ENCODE data around the gene DGLUCY.
"Not testable (repeated sequence)": the region's sequence is repeated elsewhere in the genome, so short reads cannot be mapped to it uniquely, and the experiment has no call there.

Gene DGLUCY

DNA sequence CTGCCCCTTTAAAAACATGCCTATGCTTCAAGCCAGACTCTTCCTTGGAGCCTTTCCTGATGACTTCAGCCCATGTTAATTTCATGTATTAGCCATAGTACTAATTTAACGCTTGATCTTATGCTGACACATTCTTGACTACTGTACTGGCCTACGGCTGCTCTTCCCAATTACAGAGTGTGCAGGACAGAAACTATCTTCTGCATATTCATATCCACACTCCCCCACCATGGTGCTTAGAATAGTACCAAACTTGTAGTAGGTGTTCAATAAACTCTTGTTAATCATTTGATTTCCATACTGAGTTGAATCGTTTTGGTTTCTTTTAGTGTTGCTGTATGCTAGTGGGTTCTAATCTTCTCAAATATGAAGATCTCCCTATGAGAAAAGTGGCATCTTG, 21.8 kb upstream of the DGLUCY start:
- no peaks in the 10 kb centered on the region for H3K9me3 Mint-ChIP-seq
- H3K27ac Mint-ChIP-seq: no peak overlapping the region
- intact Hi-C loops (cut with micrococcal nuclease): no loop called here
- H3K4me1 Mint-ChIP-seq (ENCODE audit: low read depth): no peaks in the 10 kb centered on the region
- H3K27me3 Mint-ChIP-seq: no peaks in the 10 kb centered on the region
- no peaks in the 10 kb centered on the region for H3K36me3 Mint-ChIP-seq (ENCODE audit: low read depth)
- H3K4me3 Mint-ChIP-seq: no peak overlapping the region

- H3K9me3 Mint-ChIP-seq; H3K27me3 Mint-ChIP-seq; H3K4me1 Mint-ChIP-seq (ENCODE audit: low read depth); H3K27ac Mint-ChIP-seq; H3K36me3 Mint-ChIP-seq (ENCODE audit: low read depth); intact Hi-C loops (cut with micrococcal nuclease); H3K4me3 Mint-ChIP-seq: not testable (repeated sequence)
These were observed 20.0 kb upstream of the DGLUCY start for GRCh38 chr14:91093743-91094472.

GRCh38 chr14:91094772-91095171, 19.1 kb upstream of the DGLUCY start:
- no peaks in the 10 kb centered on the region for H3K4me1 Mint-ChIP-seq (ENCODE audit: low read depth)
- H3K4me3 Mint-ChIP-seq: no peak overlapping the region
- intact Hi-C loops (cut with micrococcal nuclease): no loop called here
- H3K36me3 Mint-ChIP-seq (ENCODE audit: low read depth): no peaks in the 10 kb centered on the region
- peak overlapping the region; percentile 14 for H3K27ac Mint-ChIP-seq
- H3K9me3 Mint-ChIP-seq: no peaks in the 10 kb centered on the region
- H3K27me3 Mint-ChIP-seq: no peaks in the 10 kb centered on the region

- H3K4me3 Mint-ChIP-seq: no peak overlapping the region
- H3K36me3 Mint-ChIP-seq (ENCODE audit: low read depth): no peaks in the 10 kb centered on the region
- H3K4me1 Mint-ChIP-seq (ENCODE audit: low read depth): no peaks in the 10 kb centered on the region
- H3K27ac Mint-ChIP-seq: peak overlapping the region; percentile 14
- H3K9me3 Mint-ChIP-seq: no peaks in the 10 kb centered on the region
- intact Hi-C loops (cut with micrococcal nuclease): no loop called here
- no peaks in the 10 kb centered on the region for H3K27me3 Mint-ChIP-seq
These were observed 18.7 kb upstream of the DGLUCY start for GRCh38 chr14:91095178-91095577.

DNA sequence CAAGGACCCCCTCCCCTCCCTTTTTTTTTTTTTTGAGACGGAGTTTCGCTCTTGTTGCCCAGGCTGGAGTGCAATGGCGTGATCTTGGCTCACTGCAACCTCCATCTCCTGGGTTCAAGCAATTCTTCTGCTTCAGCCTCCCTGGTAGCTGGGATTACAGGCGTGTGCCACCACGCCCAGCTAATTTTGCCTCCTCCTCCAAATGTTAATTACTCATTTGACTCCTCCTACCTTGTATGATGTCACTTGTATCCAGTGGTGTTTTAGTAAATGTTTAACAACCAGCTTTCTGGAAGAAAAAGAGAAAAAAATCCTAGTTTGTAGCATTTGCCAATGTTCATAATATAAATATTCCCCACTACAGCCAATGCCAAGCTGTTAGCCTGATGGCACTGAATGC, 16.2 kb upstream of the DGLUCY start:
- H3K4me1 Mint-ChIP-seq (ENCODE audit: low read depth); H3K27ac Mint-ChIP-seq; H3K9me3 Mint-ChIP-seq; H3K36me3 Mint-ChIP-seq (ENCODE audit: low read depth); intact Hi-C loops (cut with micrococcal nuclease); H3K4me3 Mint-ChIP-seq; H3K27me3 Mint-ChIP-seq: not testable (repeated sequence)

GRCh38 chr14:91098591-91098990, 15.3 kb upstream of the DGLUCY start:
- intact Hi-C loops (cut with micrococcal nuclease): no loop called here
- no peaks in the 10 kb centered on the region for H3K9me3 Mint-ChIP-seq
- no peaks in the 10 kb centered on the region for H3K27me3 Mint-ChIP-seq
- no peak overlapping the region for H3K4me3 Mint-ChIP-seq
- no peaks in the 10 kb centered on the region for H3K36me3 Mint-ChIP-seq (ENCODE audit: low read depth)
- H3K4me1 Mint-ChIP-seq (ENCODE audit: low read depth): no peaks in the 10 kb centered on the region
- H3K27ac Mint-ChIP-seq: no peak overlapping the region

DNA sequence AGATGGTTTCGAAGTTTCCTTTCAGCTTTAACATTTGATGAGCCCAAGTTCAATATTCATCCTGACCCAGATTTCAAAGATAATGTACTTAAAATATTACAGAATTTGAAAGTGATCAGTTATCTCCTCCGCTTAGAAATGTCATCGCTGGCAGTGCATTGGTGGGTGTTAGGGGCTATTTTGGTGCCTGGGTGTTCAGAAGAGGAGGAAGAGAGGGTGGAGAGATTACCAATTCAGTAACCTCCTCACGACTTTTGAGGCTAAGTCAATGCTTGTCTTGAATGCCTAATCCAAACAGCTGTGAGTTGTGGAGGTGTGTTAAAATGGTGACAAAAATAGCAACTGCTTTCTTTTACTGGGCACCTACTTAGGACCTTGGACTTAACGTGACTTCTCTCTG, 13.8 kb upstream of the DGLUCY start:
- H3K9me3 Mint-ChIP-seq: no peaks in the 10 kb centered on the region
- H3K36me3 Mint-ChIP-seq (ENCODE audit: low read depth): no peaks in the 10 kb centered on the region
- H3K27ac Mint-ChIP-seq: no peak overlapping the region
- no peak overlapping the region for H3K4me3 Mint-ChIP-seq
- intact Hi-C loops (cut with micrococcal nuclease): no loop called here
- H3K4me1 Mint-ChIP-seq (ENCODE audit: low read depth): no peaks in the 10 kb centered on the region
- H3K27me3 Mint-ChIP-seq: no peaks in the 10 kb centered on the region

- H3K36me3 Mint-ChIP-seq (ENCODE audit: low read depth): no peaks in the 10 kb centered on the region
- H3K27ac Mint-ChIP-seq: no peak overlapping the region
- H3K27me3 Mint-ChIP-seq: no peaks in the 10 kb centered on the region
- H3K9me3 Mint-ChIP-seq: no peaks in the 10 kb centered on the region
- peaks cover 6% of the 10 kb centered on the region for H3K4me1 Mint-ChIP-seq (ENCODE audit: low read depth)
- intact Hi-C loops (cut with micrococcal nuclease): no loop called here
- no peak overlapping the region for H3K4me3 Mint-ChIP-seq
These were observed 10.8 kb upstream of the DGLUCY start for GRCh38 chr14:91103116-91103515.

DNA sequence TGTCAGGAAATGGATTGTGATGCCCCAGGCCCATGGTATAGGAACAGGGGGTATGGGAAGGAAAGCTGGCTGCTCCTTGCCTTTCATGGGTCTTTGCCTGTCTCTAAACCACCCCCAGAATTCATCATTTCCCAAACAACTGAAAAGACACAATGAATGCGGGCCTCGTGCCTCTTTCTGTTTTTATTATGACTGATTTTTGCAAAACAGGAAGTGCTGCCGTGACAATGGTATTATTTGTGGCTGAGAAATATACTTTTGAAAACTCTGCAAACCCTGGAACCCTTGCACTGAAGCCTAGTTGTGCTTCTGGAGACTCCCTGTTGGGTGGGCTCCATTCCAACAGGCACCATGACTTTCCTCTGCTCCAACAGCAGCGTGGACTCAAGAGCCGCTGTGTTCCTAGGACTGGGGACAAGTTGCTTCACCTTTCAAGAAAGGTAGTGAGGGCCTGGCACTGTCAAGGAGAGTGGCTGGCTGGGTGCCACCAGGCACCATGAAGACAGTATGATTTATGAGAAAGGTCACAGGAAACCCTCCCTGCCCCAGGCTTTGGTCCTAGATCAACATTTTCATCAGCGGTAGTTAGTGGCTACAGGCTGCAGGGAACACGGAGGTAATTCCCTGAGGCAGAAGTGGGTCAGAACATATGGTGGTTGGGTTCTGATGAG, 4.8 kb upstream of the DGLUCY start:
- Mint-ChIP-seq H3K4me3 (no peak overlapping the region), H3K9me3 (no peaks in the 10 kb centered on the region), H3K27me3 (no peaks in the 10 kb centered on the region), H3K36me3 (ENCODE audit: low read depth) (peaks cover 5% of the 10 kb centered on the region), H3K4me1 (ENCODE audit: low read depth) (peaks cover 47% of the 10 kb centered on the region), H3K27ac (peak overlapping the region; percentile 81)
- intact Hi-C loops (cut with micrococcal nuclease): no loop called here

DNA sequence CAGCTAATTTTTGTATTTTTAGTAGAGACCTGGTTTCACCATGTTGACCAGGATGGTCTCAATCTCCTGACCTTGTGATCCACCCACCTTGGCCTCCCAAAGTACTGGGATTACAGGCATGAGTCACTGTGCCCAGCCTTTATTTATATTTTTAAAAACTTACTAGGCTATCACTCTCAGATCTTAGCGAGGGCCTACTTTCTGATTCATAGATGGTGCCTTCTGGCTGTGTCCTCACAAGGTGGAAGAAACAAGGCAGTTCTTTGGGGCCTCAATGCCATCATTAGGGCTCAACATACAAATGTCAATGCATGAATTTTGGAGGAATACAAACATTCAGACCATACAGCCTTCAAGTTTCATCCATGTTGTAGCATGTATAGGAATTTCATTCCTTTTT, 2.4 kb upstream of the DGLUCY start:
- no peak overlapping the region for H3K27ac Mint-ChIP-seq
- H3K36me3 Mint-ChIP-seq (ENCODE audit: low read depth): peaks cover 21% of the 10 kb centered on the region
- H3K27me3 Mint-ChIP-seq: no peaks in the 10 kb centered on the region
- H3K9me3 Mint-ChIP-seq: no peaks in the 10 kb centered on the region
- peaks cover 66% of the 10 kb centered on the region for H3K4me1 Mint-ChIP-seq (ENCODE audit: low read depth)
- H3K4me3 Mint-ChIP-seq: no peak overlapping the region
- intact Hi-C loops (cut with micrococcal nuclease): no loop called here

DNA sequence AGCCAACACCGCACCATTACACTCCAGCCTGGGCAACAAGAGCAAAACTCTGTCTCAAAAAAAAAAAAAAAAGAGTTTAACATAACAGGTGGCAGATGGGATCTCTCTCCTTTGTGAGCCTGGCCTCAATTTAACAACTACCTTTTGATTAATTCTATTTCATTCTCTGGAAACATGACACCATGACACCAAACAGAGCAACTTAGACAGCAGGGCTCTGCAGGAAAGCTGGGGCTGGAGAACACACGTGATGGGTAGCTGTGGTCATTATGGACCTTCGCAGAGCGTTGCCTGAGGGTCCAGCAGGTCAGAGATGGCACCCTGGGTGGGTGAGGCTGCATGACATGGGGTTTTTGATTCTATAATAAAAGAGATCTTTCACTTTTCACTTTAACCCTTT, 1.7 kb upstream of the DGLUCY start:
- Mint-ChIP-seq H3K27ac (peak overlapping the region; percentile 37), H3K36me3 (ENCODE audit: low read depth) (peaks cover 26% of the 10 kb centered on the region), H3K4me3 (no peak overlapping the region)

DNA sequence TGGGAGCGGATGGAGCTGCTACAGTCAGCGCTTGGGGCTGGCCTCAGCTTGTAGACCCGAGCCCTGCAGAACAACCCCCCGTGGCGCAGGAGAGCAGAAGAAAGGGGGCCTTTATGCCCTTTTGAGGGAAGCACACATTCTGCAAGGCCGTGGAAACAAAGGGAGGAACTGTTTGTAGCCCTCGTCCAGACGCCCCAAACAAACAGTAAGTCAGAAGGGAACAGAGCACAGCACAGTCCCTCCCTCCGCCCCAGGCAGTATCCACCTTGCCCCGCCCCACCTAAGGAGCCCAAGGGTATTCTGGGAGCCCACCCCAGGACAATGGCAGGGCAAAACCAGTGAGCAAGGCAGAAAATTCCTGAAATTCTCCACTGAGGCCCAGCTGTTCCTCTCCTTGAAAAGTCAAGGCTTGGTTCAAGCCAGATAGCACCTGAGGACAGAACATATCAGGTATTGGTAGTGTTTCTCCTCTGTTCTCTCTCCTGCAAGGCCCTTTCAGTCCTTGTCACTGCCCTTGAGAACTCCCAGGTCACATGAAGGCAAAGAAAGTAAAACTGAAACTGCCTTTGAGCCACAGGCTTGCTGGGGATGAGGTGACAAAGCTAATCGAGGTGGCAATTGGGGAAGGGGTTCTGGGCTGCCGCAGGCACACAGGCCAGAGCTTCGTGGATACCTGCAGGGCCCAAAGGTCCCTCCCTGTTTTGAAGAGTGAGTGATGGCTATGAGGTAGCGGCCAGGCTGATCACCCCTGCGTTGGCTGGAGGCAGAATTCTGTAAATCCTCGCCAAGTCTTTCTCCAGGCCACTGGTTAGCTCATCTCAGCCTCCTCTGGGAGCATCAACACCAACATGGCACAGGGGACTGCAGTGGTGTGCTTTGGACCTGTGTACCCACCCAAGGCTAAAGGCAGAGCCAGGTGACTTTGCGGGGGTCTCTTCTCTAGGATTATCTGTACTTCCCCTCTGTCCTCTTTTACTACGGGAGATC, 499 bp downstream of the DGLUCY start:
- Mint-ChIP-seq H3K27me3 (no peaks in the 10 kb centered on the region), H3K27ac (peak overlapping the region; percentile 93), H3K4me3 (peak overlapping the region; percentile 83), H3K4me1 (ENCODE audit: low read depth) (peaks cover 73% of the 10 kb centered on the region), H3K9me3 (peaks cover 6% of the 10 kb centered on the region), H3K36me3 (ENCODE audit: low read depth) (peaks cover 48% of the 10 kb centered on the region)
- intact Hi-C loops (cut with micrococcal nuclease): loop anchor here (1.0 to 5.0 kb wide), 3 partner anchors 54 to 107 kb away; partner anchors contain the start of gene RPS6KA5

More for the DNA sequence above, 1.7 kb upstream of the DGLUCY start:
- H3K27me3 Mint-ChIP-seq: no peaks in the 10 kb centered on the region
- no peaks in the 10 kb centered on the region for H3K9me3 Mint-ChIP-seq
- peaks cover 74% of the 10 kb centered on the region for H3K4me1 Mint-ChIP-seq (ENCODE audit: low read depth)
- intact Hi-C loops (cut with micrococcal nuclease): no loop called here

GRCh38 chr14:91115986-91116770, 2.3 kb downstream of the DGLUCY start:
- peaks cover 77% of the 10 kb centered on the region for H3K4me1 Mint-ChIP-seq (ENCODE audit: low read depth)
- peak overlapping the region; percentile 83 for H3K4me3 Mint-ChIP-seq
- H3K9me3 Mint-ChIP-seq: peaks cover 8% of the 10 kb centered on the region
- H3K36me3 Mint-ChIP-seq (ENCODE audit: low read depth): peaks cover 66% of the 10 kb centered on the region
- H3K27me3 Mint-ChIP-seq: no peaks in the 10 kb centered on the region
- peak overlapping the region; percentile 93 for H3K27ac Mint-ChIP-seq
- intact Hi-C loops (cut with micrococcal nuclease): loop anchor here (2.0 to 5.0 kb wide), 2 partner anchors 93 to 109 kb away; no protein-coding TSS in a partner anchor
